Measurements from ENCODE around the gene YY1AP1.
A peak's percentile ranks its signal among the peaks of the same experiment; 100 is the strongest.
"Not testable (repeated sequence)": the region's sequence is repeated elsewhere in the genome, so short reads cannot be mapped to it uniquely, and the experiment has no call there.

The YY1AP1 gene

DNA sequence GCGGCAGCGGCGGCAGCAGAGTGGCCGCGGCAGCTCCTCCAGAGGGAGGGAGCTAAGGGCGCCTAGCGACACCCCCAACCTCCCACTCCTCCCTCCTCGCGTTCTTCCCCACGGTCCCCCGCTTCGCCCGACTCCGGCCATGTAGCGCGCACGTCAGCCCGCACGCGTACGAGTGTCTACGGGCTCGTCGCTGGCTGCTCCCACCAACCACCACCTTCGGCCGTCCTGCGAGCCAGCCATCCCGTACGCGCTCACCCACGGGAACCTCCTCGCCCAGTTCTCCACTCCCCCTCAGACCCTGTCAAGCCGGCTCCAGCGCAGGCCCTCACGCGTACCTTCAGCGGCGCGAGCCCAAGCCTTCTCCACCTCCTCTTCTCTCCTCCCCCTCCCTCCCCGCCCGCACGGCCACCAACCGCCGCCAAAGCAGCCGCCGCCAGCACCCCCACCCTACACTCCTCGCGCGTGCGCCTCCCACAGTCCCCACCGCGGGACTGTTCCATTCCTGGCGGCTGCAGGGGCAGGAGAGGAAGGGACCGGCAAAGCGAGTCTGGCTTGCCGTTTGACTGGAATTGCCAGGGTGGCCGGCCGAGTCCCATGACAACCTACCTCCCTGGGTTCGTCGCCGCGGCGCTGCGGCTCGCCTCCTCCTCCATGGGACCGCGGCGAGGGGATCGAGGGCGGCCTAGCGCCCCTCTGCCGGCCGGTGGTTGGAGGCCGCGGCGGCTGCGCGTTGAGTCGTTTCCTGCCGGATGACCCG, at the start of gene YY1AP1:
TSS of gene YY1AP1 (minus strand) at position 451 of the 757 bp plus-strand sequence. CDS start 8,338 bp downstream, outside the sequence.
- DNase-seq (peak; percentile 93), ATAC-seq (peak; percentile 86)

- ATAC-seq = no peak
- peak; percentile 24 for DNase-seq
These were observed 40.7 kb upstream of the YY1AP1 start for GRCh38 chr1:155729031-155729898.

- DNase-seq = no peak
- ATAC-seq = no peak
These were observed 36.6 kb upstream of the YY1AP1 start for GRCh38 chr1:155725142-155725541.

DNA sequence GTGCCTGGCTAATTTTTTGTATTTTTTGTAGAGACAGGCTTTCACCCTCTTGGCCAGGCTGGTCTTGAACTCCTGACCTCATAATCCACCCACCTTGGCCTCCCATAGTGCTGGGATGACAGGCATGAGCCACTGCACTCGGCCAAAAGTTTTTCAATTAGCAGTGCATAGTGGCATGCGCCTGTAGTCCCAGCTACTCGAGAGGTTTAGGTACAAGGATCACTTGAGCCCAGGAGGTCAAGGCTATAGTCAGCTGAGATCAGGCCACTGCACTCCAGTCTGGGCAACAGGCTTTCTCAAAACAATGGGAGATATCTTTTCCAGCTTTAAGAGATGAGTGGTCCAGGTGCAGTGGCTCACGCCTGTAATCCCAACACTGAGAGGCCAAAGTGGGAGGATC, 31.1 kb upstream of the YY1AP1 start:
- no peak for ATAC-seq

DNA sequence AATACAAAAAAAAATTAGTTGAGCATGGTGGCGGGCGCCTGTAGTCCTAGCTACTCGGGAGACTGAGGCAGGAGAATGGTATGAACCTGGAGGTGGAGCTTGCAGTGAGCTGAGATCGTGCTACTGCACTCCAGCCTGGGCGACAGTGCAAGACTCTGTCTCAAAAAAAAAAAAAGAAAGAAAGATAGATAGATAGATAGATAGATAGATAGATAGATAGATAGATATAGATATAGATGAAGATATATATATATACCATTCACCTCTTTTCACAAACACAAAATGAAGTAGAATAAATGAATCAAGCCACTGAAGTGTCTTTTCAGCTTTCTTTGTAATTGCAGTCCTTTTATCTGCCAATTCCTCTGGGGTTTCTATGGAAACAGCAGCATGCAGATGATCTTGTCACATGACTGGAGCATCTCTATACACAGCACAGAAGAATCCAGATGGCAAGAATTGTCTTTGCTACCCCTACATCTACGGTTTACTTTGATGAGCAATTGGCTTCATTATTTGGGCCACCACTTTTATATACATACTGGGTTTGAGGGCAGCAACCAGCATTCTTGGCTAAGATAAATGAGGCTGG, 30.0 kb upstream of the YY1AP1 start:
- ATAC-seq, DNase-seq: not testable (repeated sequence)

More for the DNA sequence above, 31.1 kb upstream of the YY1AP1 start:
- DNase-seq = no peak

- DNase-seq = no peak
- ATAC-seq = peak; percentile 36
These were observed 28.5 kb upstream of the YY1AP1 start for GRCh38 chr1:155717041-155717440.

GRCh38 chr1:155715777-155716176, 27.2 kb upstream of the YY1AP1 start:
- ATAC-seq (no peak), DNase-seq (no peak)

- DNase-seq, ATAC-seq: not testable (repeated sequence)
These were observed 26.5 kb upstream of the YY1AP1 start for GRCh38 chr1:155715056-155715455.

- no peak for ATAC-seq
- DNase-seq = no peak
These were observed 24.5 kb upstream of the YY1AP1 start for GRCh38 chr1:155713075-155713474.

- DNase-seq, ATAC-seq: not testable (repeated sequence)
These were observed 24.1 kb upstream of the YY1AP1 start for GRCh38 chr1:155712636-155713035.

- not testable (repeated sequence) for DNase-seq, ATAC-seq
These were observed 22.9 kb upstream of the YY1AP1 start for GRCh38 chr1:155711457-155711856.

DNA sequence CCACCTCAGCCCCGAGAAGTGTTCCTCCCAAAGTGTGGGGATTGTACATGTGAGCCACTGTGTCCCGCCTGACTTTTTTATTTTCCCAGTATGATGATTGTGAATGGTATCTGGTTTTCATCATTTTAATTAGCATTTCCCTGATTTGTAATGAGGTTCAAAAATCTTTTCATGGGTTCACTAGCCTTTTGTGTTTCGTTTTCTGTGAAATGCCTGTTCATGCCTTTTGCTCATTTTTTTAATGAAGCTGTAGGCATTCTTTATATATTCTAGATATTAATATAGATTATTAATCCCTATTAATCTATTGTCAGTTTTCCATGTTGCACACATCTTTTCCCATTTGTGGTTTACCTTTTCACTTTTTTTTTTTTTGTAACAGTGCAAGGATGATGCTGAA, 20.8 kb upstream of the YY1AP1 start:
- DNase-seq (no peak), ATAC-seq (no peak)

- ATAC-seq (no peak), DNase-seq (no peak)
These were observed 17.6 kb upstream of the YY1AP1 start for GRCh38 chr1:155706139-155706538.

- peak; percentile 28 for ATAC-seq
- DNase-seq = not testable (repeated sequence)
These were observed 15.8 kb upstream of the YY1AP1 start for GRCh38 chr1:155704414-155704813.

- no peak for ATAC-seq
- no peak for DNase-seq
These were observed 14.6 kb upstream of the YY1AP1 start for GRCh38 chr1:155703216-155703615.

- not testable (repeated sequence) for DNase-seq, ATAC-seq
These were observed 13.1 kb upstream of the YY1AP1 start for GRCh38 chr1:155701675-155702074.

DNA sequence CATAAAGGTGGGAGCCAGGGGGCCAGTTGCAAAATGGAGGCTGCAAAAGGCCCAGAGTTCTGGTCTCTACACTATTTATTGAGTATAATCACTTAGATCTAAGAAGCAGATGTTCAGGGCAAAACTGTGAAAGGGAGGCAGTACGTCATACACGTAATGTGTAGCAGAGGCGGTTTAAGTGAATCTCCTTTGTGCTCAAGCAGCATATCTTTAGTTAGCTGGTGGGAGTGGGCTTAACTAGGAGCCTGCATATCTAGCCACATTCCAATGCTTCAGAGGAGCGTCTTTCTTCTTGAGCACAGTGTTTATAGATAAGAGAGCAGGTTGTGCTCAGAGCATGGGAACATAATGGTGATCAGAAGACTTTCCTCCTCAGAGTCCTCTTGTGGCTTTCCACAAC, 10.5 kb upstream of the YY1AP1 start:
- ATAC-seq, DNase-seq: not testable (repeated sequence)

DNA sequence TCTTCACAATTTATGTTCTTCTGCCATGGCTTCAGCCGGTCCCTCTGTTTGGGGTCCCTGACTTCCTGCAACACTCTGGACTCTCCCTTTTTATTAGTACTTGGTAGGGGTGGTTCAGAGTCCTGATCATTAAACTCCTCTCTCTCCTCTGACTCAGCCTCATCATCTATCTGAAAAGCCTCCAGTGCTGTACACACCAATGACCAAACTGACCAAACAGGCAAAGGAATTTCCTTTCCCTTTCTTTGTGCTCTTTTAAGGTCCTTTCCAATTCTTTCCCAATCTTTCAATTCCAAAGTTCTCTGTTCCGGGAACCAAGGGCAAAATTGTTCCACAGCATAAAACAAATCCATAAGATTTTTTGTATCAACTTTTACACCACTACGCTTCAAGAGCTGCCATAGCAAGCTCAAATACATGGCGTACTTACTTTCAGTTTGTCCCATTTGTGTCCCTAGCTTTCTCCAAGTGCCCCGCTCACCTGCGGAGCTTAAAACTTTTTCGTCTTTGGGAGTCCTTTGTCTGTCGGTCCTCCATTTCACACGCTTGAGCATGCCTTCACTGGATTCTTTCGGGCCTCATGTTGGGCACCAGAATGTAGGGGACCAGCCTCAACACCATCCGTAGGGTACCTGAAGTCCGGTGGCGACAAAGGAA, 9.9 kb upstream of the YY1AP1 start:
- ATAC-seq (no peak), DNase-seq (no peak)

DNA sequence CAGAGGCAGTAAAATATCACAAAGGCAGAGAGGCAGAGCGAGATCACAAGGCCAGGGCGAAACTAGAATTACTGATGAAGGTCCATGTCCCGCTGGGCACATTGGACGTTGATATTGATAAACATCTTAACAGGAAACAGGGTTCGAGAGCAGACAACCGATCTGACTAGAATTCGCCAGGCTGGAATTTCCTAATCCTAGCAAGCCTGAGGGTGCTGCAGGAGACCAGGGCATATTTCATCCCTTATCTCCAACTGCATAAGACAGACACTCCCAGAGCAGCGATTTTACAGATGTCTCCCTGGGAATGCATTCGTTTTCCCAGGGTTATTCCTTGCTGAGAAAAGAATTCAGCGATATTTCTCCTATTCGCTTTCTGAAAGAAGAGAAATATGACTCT, 9.0 kb upstream of the YY1AP1 start:
- DNase-seq, ATAC-seq: not testable (repeated sequence)

DNA sequence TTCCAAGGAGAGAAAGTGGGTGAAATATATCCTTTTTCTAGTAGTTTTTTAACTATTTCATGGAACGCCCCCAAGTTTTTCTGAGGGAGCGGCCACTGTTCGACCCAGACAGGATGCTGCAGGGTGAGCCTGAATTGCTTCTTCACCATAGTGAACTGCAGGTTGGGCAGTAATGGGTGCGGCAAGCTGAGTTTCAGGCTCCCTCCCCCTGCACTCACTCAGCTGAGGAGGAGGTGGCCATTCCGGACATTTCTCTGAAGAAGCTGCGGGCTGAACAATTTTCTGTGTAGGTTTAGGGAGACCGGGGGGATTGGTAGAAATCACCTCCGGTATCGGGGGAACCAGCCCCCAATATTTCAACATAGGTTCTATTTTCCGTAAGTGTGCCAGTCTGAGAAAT, 8.5 kb upstream of the YY1AP1 start:
- DNase-seq = no peak
- ATAC-seq = no peak

DNA sequence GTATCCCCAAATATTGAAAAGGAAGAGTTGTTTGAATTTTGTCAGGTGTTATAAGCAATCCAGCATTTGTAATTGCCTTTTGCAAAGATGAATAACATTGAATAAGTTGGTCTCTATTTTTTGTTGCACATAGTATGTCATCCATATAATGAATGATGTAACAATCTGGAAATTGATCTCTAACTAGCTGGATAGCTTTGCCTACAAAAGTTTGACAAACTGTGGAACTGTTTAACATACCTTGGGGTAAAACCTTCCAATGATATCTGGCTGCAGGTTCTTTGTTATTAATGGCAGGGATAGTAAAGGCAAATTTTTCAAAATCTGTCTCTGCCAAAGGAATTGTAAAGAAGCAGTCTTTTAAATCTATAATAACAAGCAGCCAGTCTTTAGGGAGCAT, 8.0 kb upstream of the YY1AP1 start:
- no peak for ATAC-seq
- DNase-seq = no peak

DNA sequence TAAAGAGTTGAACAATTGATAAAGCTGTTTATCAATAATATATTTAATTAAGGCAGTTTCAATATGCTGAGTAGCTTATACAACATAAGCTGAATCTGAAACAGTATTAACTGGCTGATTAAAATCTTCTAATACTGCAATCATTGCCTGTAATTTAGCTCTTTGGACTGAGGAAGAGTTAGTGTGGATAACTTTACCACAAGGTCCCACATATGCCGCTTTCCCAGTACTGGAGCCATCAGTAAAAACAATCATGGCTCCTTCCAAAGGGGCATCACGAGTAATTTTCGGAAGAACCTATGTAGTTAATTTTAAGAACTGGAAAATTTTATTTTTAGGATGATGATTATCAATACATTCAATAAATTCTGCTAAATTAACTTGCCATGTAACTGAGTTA, 7.0 kb upstream of the YY1AP1 start:
- DNase-seq (no peak), ATAC-seq (no peak)

All from stimulated activated naive CD8-positive, alpha-beta T cell treated with anti-CD3 and anti-CD28 coated beads, Interleukin-15, Interleukin-2, amounts not matched to agents 100 U/mL and 50 U/mL, for 24 hours (primary cell).